Activated T-cell treated with anti-CD3 and anti-CD28 coated beads for 24 hours (primary cell): Measurements from ENCODE around the gene TTLL1.
A peak's percentile ranks its signal among the peaks of the same experiment; 100 is the strongest.
"Not testable (repeated sequence)": the region's sequence is repeated elsewhere in the genome, so short reads cannot be mapped to it uniquely, and the experiment has no call there.

Experiments used
- DNase-seq: peaks from one replicate; pipeline ENCODE4 v3.0.0-alpha.2; 2020; ENCODE audit warnings: low read depth

The TTLL1 gene

GRCh38 chr22:43110444-43110926 is 21.3 kb upstream of the TTLL1 start, which contains the start of gene BIK:
Gene BIK (plus strand): TSS chr22:43110750. CDS start chr22:43124023, 13,273 bp downstream.
- DNase-seq: peak; percentile 18

- DNase-seq: no peak
Observed at GRCh38 chr22:43109921-43110443, 20.8 kb upstream of the TTLL1 start.

GRCh38 chr22:43109511-43109910 is 20.3 kb upstream of the TTLL1 start:
- DNase-seq: no peak

GRCh38 chr22:43106302-43106701 is 17.1 kb upstream of the TTLL1 start:
- no peak for DNase-seq

- not testable (repeated sequence) for DNase-seq
Observed at GRCh38 chr22:43104950-43105349, 15.8 kb upstream of the TTLL1 start.

- not testable (repeated sequence) for DNase-seq
Observed at GRCh38 chr22:43104056-43104625, 14.9 kb upstream of the TTLL1 start.

- DNase-seq: no peak
Observed at GRCh38 chr22:43101306-43101705, 12.1 kb upstream of the TTLL1 start.

GRCh38 chr22:43100225-43100624 is 11.0 kb upstream of the TTLL1 start:
- no peak for DNase-seq

- DNase-seq: no peak
Observed at GRCh38 chr22:43099095-43099494, 9.9 kb upstream of the TTLL1 start.

- DNase-seq: no peak
Observed at GRCh38 chr22:43098356-43098755, 9.2 kb upstream of the TTLL1 start.

GRCh38 chr22:43096420-43096819 is 7.2 kb upstream of the TTLL1 start:
- DNase-seq: no peak

GRCh38 chr22:43094551-43094950 is 5.4 kb upstream of the TTLL1 start:
- DNase-seq: no peak

- DNase-seq: no peak
Observed at GRCh38 chr22:43094085-43094484, 4.9 kb upstream of the TTLL1 start.

- DNase-seq: no peak
Observed at GRCh38 chr22:43092085-43092484, 2.9 kb upstream of the TTLL1 start.

- peak; percentile 36 for DNase-seq
Observed at GRCh38 chr22:43090130-43090789, 1.1 kb upstream of the TTLL1 start.

GRCh38 chr22:43088627-43088983 is 586 bp downstream of the TTLL1 start:
- no peak for DNase-seq

- no peak for DNase-seq
Observed at GRCh38 chr22:43085658-43086606, 3.3 kb downstream of the TTLL1 start.

GRCh38 chr22:43081968-43082367 is 7.2 kb downstream of the TTLL1 start:
- no peak for DNase-seq

- no peak for DNase-seq
Observed at GRCh38 chr22:43080616-43081015, 8.6 kb downstream of the TTLL1 start.

- DNase-seq: no peak
Observed at GRCh38 chr22:43079742-43080141, 9.4 kb downstream of the TTLL1 start.

GRCh38 chr22:43078522-43078921 is 10.7 kb downstream of the TTLL1 start:
- no peak for DNase-seq

- DNase-seq: no peak
Observed at GRCh38 chr22:43077121-43077877, 11.9 kb downstream of the TTLL1 start.
